Activated CD4-positive, alpha-beta T cell treated with anti-CD3 and anti-CD28 coated beads, Interleukin-2, amount 50 U/mL, for 24 hours (primary cell): ENCODE results near the gene SEMA4A.

Experiments used
- DNase-seq, 2 donors: peaks; one replicate each; pipeline ENCODE4 v3.0.0-alpha.2; 2020; ENCODE audit warnings: low read depth in 1 of 2, low spot score in 1 of 2

SEMA4A gene

GRCh38 chr1:156226116-156226538 lies 72.7 kb downstream of the SEMA4A start:
- DNase-seq: no peak

- no peak for DNase-seq
Measured at GRCh38 chr1:156226782-156227181, 73.4 kb downstream of the SEMA4A start.
